ENCODE measurements around the gene AQP2.

AQP2 gene

DNA sequence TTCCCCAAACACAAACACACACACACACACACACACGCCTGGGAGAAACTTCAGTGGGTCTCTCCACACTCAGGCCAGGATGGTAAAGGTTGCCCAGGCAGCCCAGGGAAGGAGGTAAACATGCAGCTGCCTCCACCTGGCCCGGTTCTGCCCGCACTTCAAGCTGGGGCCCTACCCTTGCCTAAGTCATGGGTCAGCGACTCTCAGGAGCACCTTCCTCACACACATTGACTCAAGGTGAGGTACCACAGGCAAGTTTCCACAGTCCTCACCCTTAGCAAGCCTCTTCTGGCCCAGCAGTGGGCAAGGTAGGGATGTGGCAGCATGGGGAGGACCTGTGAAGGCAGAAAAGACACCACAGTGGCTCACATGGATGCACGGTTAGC, 32.8 kb upstream of the AQP2 start:
- no peak for DNase-seq

DNA sequence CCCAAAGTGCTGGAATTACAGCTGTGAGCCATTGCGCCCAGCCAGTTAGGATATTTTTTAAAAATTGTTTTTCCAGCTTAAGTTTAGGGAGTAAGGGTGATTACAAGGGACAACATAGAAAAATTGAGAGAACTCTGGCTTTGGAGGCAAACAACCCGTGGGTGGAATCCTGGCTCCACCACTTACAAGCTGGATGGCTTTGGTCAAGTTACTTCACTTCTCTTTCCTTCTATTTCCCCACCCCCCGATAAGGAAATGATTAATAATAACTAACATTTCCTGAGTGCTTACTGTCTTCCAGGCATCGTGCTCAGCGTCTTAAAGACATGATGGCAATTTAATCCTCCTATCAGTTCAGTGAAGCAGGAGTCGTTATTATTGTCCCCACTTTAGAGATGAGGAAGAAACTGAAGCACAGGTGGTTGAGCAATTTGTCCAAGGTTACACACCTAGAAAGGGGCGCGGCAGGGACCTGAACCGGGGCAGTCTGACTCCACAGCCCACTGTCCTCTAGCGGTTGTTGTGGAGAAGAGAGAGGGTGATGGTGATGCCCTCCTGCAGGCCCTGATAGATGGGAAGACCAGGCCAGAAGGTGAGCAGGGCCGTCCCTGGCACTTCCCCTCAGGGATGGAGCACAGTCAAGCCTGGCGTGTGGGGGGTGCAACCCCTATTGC, 30.2 kb upstream of the AQP2 start:
- no peak overlapping the region for H3K4me3 ChIP-seq (ENCODE audit: low read depth, low read length)
- H3K27me3 ChIP-seq = no peaks in the 10 kb centered on the region
- no peaks in the 10 kb centered on the region for H3K9me3 ChIP-seq
- TF ChIP-seq, protein P1, sequence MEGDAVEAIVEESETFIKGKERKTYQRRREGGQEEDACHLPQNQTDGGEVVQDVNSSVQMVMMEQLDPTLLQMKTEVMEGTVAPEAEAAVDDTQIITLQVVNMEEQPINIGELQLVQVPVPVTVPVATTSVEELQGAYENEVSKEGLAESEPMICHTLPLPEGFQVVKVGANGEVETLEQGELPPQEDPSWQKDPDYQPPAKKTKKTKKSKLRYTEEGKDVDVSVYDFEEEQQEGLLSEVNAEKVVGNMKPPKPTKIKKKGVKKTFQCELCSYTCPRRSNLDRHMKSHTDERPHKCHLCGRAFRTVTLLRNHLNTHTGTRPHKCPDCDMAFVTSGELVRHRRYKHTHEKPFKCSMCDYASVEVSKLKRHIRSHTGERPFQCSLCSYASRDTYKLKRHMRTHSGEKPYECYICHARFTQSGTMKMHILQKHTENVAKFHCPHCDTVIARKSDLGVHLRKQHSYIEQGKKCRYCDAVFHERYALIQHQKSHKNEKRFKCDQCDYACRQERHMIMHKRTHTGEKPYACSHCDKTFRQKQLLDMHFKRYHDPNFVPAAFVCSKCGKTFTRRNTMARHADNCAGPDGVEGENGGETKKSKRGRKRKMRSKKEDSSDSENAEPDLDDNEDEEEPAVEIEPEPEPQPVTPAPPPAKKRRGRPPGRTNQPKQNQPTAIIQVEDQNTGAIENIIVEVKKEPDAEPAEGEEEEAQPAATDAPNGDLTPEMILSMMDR (IDR thresholded peaks at IDR 0.05; ENCODE audit: low read depth, low read length) = no peak
- H3K4me1 ChIP-seq = peaks cover 4% of the 10 kb centered on the region
- no peaks in the 10 kb centered on the region for H3K36me3 ChIP-seq
- DNase-seq = no peak

More for the DNA sequence above, 32.8 kb upstream of the AQP2 start:
- no peaks in the 10 kb centered on the region for H3K9me3 ChIP-seq
- H3K4me1 ChIP-seq = peaks cover 13% of the 10 kb centered on the region
- TF ChIP-seq, protein P1 (IDR thresholded peaks at IDR 0.05; ENCODE audit: low read depth, low read length) = no peak
- H3K4me3 ChIP-seq (ENCODE audit: low read depth, low read length) = no peak overlapping the region
- H3K36me3 ChIP-seq = no peaks in the 10 kb centered on the region
- no peaks in the 10 kb centered on the region for H3K27me3 ChIP-seq

DNA sequence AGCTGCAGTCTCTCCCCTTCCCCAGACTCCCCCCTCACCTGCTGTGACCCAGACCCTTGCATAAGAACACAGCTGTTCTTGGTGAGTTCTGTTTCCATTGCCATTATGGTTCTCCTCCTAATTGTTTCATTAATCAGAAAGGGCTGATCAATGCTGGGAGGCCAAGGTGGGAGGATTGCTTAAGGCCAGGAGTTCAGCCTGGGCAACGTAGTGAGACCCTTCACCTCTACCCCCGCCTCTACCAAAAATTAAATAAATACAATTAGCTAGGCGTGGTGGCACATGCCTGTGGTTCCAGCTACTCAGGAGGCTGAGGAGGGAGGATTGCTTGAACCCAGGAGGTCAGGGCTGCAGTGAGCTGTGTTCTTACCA, 29.6 kb upstream of the AQP2 start:
- DNase-seq = no peak
- H3K4me3 ChIP-seq (ENCODE audit: low read depth, low read length) = no peak overlapping the region
- peaks cover 4% of the 10 kb centered on the region for H3K4me1 ChIP-seq
- TF ChIP-seq, protein P1 (IDR thresholded peaks at IDR 0.05; ENCODE audit: low read depth, low read length) = no peak
- H3K27me3 ChIP-seq = no peaks in the 10 kb centered on the region
- H3K36me3 ChIP-seq = no peaks in the 10 kb centered on the region
- H3K9me3 ChIP-seq = no peaks in the 10 kb centered on the region

DNA sequence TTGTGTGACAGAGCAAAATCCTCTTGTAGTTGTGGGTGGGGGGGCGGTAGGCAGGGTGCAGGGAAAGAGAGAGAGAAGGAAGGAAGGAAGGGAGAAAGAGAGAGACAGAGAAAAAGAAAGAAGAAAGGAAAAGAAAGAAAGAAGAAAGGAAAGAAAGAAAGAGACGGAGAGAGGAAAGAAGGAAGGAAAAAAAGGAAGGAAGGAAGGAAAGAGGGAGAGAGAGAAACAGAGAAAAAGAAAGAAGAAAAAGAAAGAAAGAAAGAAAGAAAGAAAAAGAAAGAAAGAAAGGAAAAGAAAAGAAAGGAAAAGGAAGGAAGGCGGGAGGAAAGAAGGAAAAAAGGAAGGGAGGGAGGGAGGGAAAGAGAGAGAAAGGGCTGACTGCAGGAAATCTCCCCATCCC, 29.2 kb upstream of the AQP2 start:
- DNase-seq = no peak
- H3K9me3 ChIP-seq = no peaks in the 10 kb centered on the region
- no peak overlapping the region for H3K4me3 ChIP-seq (ENCODE audit: low read depth, low read length)
- no peaks in the 10 kb centered on the region for H3K27me3 ChIP-seq
- H3K4me1 ChIP-seq = peaks cover 1% of the 10 kb centered on the region
- TF ChIP-seq, protein P1 (IDR thresholded peaks at IDR 0.05; ENCODE audit: low read depth, low read length) = no peak
- H3K36me3 ChIP-seq = no peaks in the 10 kb centered on the region

DNA sequence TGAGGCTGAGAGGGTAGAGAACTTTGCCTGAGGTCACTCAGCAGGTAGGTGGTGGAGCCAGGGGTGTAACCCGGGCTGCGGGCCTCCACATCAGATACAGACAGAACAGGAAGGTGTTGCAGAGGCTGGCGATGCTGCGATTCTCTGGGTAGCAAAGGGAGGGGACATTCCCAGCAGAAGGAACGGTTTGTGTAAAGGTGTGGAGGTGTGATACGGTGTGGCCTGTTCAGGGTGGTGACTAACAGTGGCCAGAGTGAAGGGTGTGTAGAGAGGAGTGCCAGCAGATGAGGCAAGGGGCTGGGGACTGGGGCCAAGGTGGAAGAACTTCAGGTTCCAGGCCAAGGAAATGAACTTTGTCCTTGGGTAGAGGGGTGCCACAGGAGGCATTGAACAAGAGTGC, 28.6 kb upstream of the AQP2 start:
- no peaks in the 10 kb centered on the region for H3K27me3 ChIP-seq
- DNase-seq = no peak
- H3K4me1 ChIP-seq = no peaks in the 10 kb centered on the region
- no peaks in the 10 kb centered on the region for H3K36me3 ChIP-seq
- no peaks in the 10 kb centered on the region for H3K9me3 ChIP-seq
- no peak overlapping the region for H3K4me3 ChIP-seq (ENCODE audit: low read depth, low read length)
- TF ChIP-seq, protein P1 (IDR thresholded peaks at IDR 0.05; ENCODE audit: low read depth, low read length) = no peak

DNA sequence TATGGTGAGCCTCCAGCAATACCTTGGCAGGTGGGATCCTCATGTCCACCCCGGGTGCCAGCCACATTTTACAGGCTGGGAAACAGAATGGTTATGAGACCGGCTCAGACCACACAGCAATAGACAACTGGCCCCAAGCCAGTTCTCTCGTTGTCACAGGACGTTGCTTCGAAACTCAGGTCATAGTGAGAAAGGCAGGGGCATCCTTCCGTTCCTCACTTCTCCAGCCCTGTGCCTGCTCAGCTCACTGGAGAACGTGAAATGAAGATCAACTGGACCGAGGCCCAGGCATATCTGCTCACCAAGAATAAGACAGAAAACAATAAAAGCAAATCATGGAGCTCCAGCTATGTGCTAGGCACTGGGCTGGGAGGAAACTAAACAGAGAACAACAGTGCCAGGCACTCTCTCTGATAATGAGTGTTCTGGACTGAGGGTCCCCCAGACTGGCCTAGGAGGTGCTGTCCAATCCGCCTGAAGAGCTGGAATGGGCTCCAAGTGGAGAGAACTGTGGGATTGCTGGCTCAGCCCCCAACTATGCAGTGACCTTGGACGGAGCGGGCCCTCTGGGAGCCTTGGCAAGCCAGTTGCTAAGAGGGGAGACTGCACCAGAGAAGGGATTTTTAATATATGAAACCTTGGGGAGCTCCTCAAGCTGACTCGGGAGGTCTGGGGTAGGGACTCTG, 28.0 kb upstream of the AQP2 start:
- Histone ChIP-seq H3K9me3 (no peaks in the 10 kb centered on the region), H3K36me3 (no peaks in the 10 kb centered on the region), H3K4me1 (no peaks in the 10 kb centered on the region), H3K4me3 (ENCODE audit: low read depth, low read length) (no peak overlapping the region), H3K27me3 (no peaks in the 10 kb centered on the region)
- TF ChIP-seq, protein P1 (IDR thresholded peaks at IDR 0.05; ENCODE audit: low read depth, low read length) = no peak
- DNase-seq = no peak
